WTC11 (cell line): ENCODE data around the gene FRS3. TPM values are rescaled to one million over a fixed set of nuclear protein-coding genes. Genes with fewer than 3 reads are reported as not detected.
"Not testable (repeated sequence)": the region's sequence is repeated elsewhere in the genome, so short reads cannot be mapped to it uniquely, and the experiment has no call there.

ENCODE experiments used
- ATAC-seq: fragments of 200-7000 bp; cut with Tn5 transposase; 2 replicates; pipeline ENCODE4 v1.10.0; 2021; ENCODE audit warnings: mild to moderate bottlenecking, moderate library complexity
- CTCF ChIA-PET: fragments of 300-600 bp; sonication (Branson Sonifier 250); formaldehyde crosslinking; loops from one replicate; lab custom pipeline; 2021; ENCODE audit warnings: antibody characterized with exemption; lab: Charles Lee
- POLR2A ChIA-PET: fragments of 350-600 bp; sonication (Branson Sonifier 250); formaldehyde crosslinking; loops from one replicate; lab custom pipeline; 2021; ENCODE audit warnings: antibody characterized with exemption; lab: Charles Lee
- DNase-seq: peaks from one replicate; pipeline ENCODE4 v3.0.0; 2021; ENCODE audit warnings: low spot score
- H3K27ac Mint-ChIP-seq: 2 replicates; pipeline ENCODE4 v1.8.0; 2021; ENCODE audit warnings: mixed read lengths
- H3K27me3 Mint-ChIP-seq: 2 replicates; pipeline ENCODE4 v1.8.0; 2021; ENCODE audit warnings: low read depth, mild to moderate bottlenecking, moderate library complexity, mixed read lengths
- H3K36me3 Mint-ChIP-seq: 2 replicates; pipeline ENCODE4 v1.8.0; 2021; ENCODE audit warnings: mixed read lengths
- H3K4me1 Mint-ChIP-seq: 2 replicates; pipeline ENCODE4 v1.8.0; 2022; ENCODE audit warnings: mixed read lengths
- H3K4me3 Mint-ChIP-seq: 2 replicates; pipeline ENCODE4 v1.8.0; 2021; ENCODE audit warnings: mild to moderate bottlenecking, moderate library complexity, mixed read lengths
- H3K9me3 Mint-ChIP-seq: 2 replicates; pipeline ENCODE4 v1.8.0; 2021; ENCODE audit warnings: mixed read lengths
- ATF1 ChIP-seq: sonication (generic); formaldehyde crosslinking; IDR thresholded peaks from 2 replicates; pipeline ENCODE4 v1.8.1; 2023; ENCODE audit warnings: mild to moderate bottlenecking, moderate library complexity, missing genetic modification reagents
- CREB1 ChIP-seq: sonication (generic); formaldehyde crosslinking; IDR thresholded peaks from 2 replicates; pipeline ENCODE4 v1.8.0; 2023; ENCODE audit warnings: mild to moderate bottlenecking, missing genetic modification reagents
- CREM ChIP-seq: sonication (generic); formaldehyde crosslinking; IDR thresholded peaks from 2 replicates; pipeline ENCODE4 v1.8.1; 2022; ENCODE audit warnings: mild to moderate bottlenecking, missing genetic modification reagents, moderate library complexity
- ELF4 ChIP-seq: sonication (generic); formaldehyde crosslinking; IDR thresholded peaks from 2 replicates; pipeline ENCODE4 v1.8.1; 2022; ENCODE audit warnings: low read depth, mild to moderate bottlenecking, moderate library complexity, missing genetic modification reagents
- ETV6 ChIP-seq: sonication (generic); formaldehyde crosslinking; IDR thresholded peaks from 2 replicates; pipeline ENCODE4 v1.8.1; 2022; ENCODE audit warnings: mild to moderate bottlenecking, missing genetic modification reagents
- FOXK1 ChIP-seq: sonication (generic); formaldehyde crosslinking; IDR thresholded peaks from 2 replicates; pipeline ENCODE4 v1.8.0; 2022; ENCODE audit warnings: mild to moderate bottlenecking, moderate library complexity, missing genetic modification reagents
- FOXP4 ChIP-seq: sonication (generic); formaldehyde crosslinking; IDR thresholded peaks from 2 replicates; pipeline ENCODE4 v1.8.0; 2022; ENCODE audit warnings: mild to moderate bottlenecking, missing genetic modification reagents
- IRF2 ChIP-seq: sonication (generic); formaldehyde crosslinking; IDR thresholded peaks from 2 replicates; pipeline ENCODE4 v1.8.0; 2022; ENCODE audit warnings: low read depth, missing genetic modification reagents, borderline replicate concordance
- JUN ChIP-seq: sonication (generic); formaldehyde crosslinking; IDR thresholded peaks from 2 replicates; pipeline ENCODE4 v1.8.0; 2023; ENCODE audit warnings: mild to moderate bottlenecking, missing genetic modification reagents
- NFATC4 ChIP-seq: fragments of 250-450 bp; sonication (Bioruptor Pico); IDR thresholded peaks from 2 replicates; pipeline ENCODE4 v1.9.0; 2021; ENCODE audit warnings: mild to moderate bottlenecking
- NFE2L1 ChIP-seq: sonication (generic); formaldehyde crosslinking; IDR thresholded peaks from 2 replicates; pipeline ENCODE4 v1.8.1; 2023; ENCODE audit warnings: missing genetic modification reagents
- NFYB ChIP-seq: sonication (generic); formaldehyde crosslinking; conservative IDR thresholded peaks from 2 replicates; pipeline ENCODE4 v1.8.0; 2022; ENCODE audit warnings: low read depth, missing genetic modification reagents
- NR1H2 ChIP-seq: sonication (generic); formaldehyde crosslinking; IDR thresholded peaks from 2 replicates; pipeline ENCODE4 v1.9.0; 2021; ENCODE audit warnings: mild to moderate bottlenecking, moderate library complexity, missing genetic modification reagents
- NR3C1 ChIP-seq: sonication (generic); formaldehyde crosslinking; conservative IDR thresholded peaks from 2 replicates; pipeline ENCODE4 v1.8.1; 2023; ENCODE audit warnings: low read depth, mild to moderate bottlenecking, missing genetic modification reagents
- PRRX2 ChIP-seq: fragments of 250-450 bp; sonication (Bioruptor Pico); IDR thresholded peaks from 2 replicates; pipeline ENCODE4 v1.8.0; 2021; ENCODE audit warnings: mild to moderate bottlenecking
- TEAD1 ChIP-seq: sonication (generic); formaldehyde crosslinking; IDR thresholded peaks from 2 replicates; pipeline ENCODE4 v1.8.0; 2022; ENCODE audit warnings: mild to moderate bottlenecking, missing genetic modification reagents
- ZBTB21 ChIP-seq: sonication (generic); formaldehyde crosslinking; IDR thresholded peaks from 2 replicates; pipeline ENCODE4 v1.8.1; 2023; ENCODE audit warnings: mild to moderate bottlenecking, missing genetic modification reagents, borderline replicate concordance
- ZNF121 ChIP-seq: sonication (generic); formaldehyde crosslinking; IDR thresholded peaks from 2 replicates; pipeline ENCODE4 v1.8.0; 2023; ENCODE audit warnings: missing genetic modification reagents
- ZNF138 ChIP-seq: sonication (generic); formaldehyde crosslinking; conservative IDR thresholded peaks from 2 replicates; pipeline ENCODE4 v1.8.1; 2022; ENCODE audit warnings: mild to moderate bottlenecking, moderate library complexity, missing genetic modification reagents
- ZNF219 ChIP-seq: sonication (generic); formaldehyde crosslinking; IDR thresholded peaks from 2 replicates; pipeline ENCODE4 v1.8.0; 2023; ENCODE audit warnings: missing genetic modification reagents, mild to moderate bottlenecking, borderline replicate concordance
- ZNF512 ChIP-seq: sonication (generic); formaldehyde crosslinking; IDR thresholded peaks from 2 replicates; pipeline ENCODE4 v1.8.1; 2022; ENCODE audit warnings: missing genetic modification reagents, borderline replicate concordance
- total RNA-seq: library from RNA; stranded (reverse); gene quantifications from 3 replicates; pipeline ENCODE4 v1.2.3, GENCODE V29; 2021
- TF ChIP-seq, protein P1 (sequence below): fragments of 250-450 bp; sonication (Bioruptor Pico); IDR thresholded peaks from 2 replicates; pipeline ENCODE4 v2.1.2; 2022; ENCODE audit warnings: mild to moderate bottlenecking, moderate library complexity
- TF ChIP-seq, protein P2 (sequence below): sonication (generic); formaldehyde crosslinking; IDR thresholded peaks from 2 replicates; pipeline ENCODE4 v1.8.0; 2023; ENCODE audit warnings: mild to moderate bottlenecking, missing genetic modification reagents
- TF ChIP-seq, protein P3 (sequence below): sonication (generic); formaldehyde crosslinking; IDR thresholded peaks from 2 replicates; pipeline ENCODE4 v1.8.0; 2023; ENCODE audit warnings: missing genetic modification reagents

The FRS3 gene
- total RNA-seq, 1 experiment from 2014 or later = 7.8 TPM

GRCh38 chr6:41813956-41814355, 34.3 kb upstream of the FRS3 start (continued):
- no peak for TF ChIP-seq ELF4 (CRISPR knock-in tag)
- TF ChIP-seq ATF1 (CRISPR knock-in tag) = no peak
- no peak for TF ChIP-seq NFYB (CRISPR knock-in tag)
- TF ChIP-seq ZNF121 (CRISPR knock-in tag) = no peak
- TF ChIP-seq, all 79 proteins: peak for 0

- no peak overlapping the region for H3K4me3 Mint-ChIP-seq
- no peaks in the 10 kb centered on the region for H3K27me3 Mint-ChIP-seq
- H3K9me3 Mint-ChIP-seq = no peaks in the 10 kb centered on the region
- ATAC-seq (no peak), DNase-seq (no peak)
- no peaks in the 10 kb centered on the region for H3K36me3 Mint-ChIP-seq
- TF ChIP-seq NFE2L1 (no peak), CREB1 (CRISPR knock-in tag) (no peak), ZNF512 (no peak), NR1H2 (CRISPR knock-in tag) (no peak), ZNF219 (CRISPR knock-in tag) (no peak), PRRX2 (no peak), ZNF138 (CRISPR knock-in tag) (no peak), FOXK1 (CRISPR knock-in tag) (no peak), FOXP4 (no peak), NFATC4 (no peak)
- TF ChIP-seq, protein P1, sequence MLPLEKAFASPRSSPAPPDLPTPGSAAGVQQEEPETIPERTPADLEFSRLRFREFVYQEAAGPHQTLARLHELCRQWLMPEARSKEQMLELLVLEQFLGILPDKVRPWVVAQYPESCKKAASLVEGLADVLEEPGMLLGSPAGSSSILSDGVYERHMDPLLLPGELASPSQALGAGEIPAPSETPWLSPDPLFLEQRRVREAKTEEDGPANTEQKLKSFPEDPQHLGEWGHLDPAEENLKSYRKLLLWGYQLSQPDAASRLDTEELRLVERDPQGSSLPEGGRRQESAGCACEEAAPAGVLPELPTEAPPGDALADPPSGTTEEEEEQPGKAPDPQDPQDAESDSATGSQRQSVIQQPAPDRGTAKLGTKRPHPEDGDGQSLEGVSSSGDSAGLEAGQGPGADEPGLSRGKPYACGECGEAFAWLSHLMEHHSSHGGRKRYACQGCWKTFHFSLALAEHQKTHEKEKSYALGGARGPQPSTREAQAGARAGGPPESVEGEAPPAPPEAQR = no peak
- no peaks in the 10 kb centered on the region for H3K4me1 Mint-ChIP-seq
- ChIA-PET CTCF (interaction anchor here (1.2 kb wide), 1 partner anchor 108 kb away, joined by 3 read pairs; the partner anchor contains the start of genes BYSL and MED20), POLR2A (no interaction called here)
- no peak overlapping the region for H3K27ac Mint-ChIP-seq
Measured at GRCh38 chr6:41813469-41813868, 33.8 kb upstream of the FRS3 start.

GRCh38 chr6:41811946-41812345, 32.2 kb upstream of the FRS3 start:
- H3K27me3 Mint-ChIP-seq, H3K27ac Mint-ChIP-seq, POLR2A ChIA-PET: not testable (repeated sequence)

GRCh38 chr6:41811095-41811494, 31.4 kb upstream of the FRS3 start:
- Mint-ChIP-seq H3K4me1 (no peaks in the 10 kb centered on the region), H3K4me3 (no peak overlapping the region), H3K9me3 (no peaks in the 10 kb centered on the region), H3K27me3 (no peaks in the 10 kb centered on the region), H3K27ac (no peak overlapping the region), H3K36me3 (no peaks in the 10 kb centered on the region)
- POLR2A ChIA-PET = no interaction called here
- ATAC-seq (no peak), DNase-seq (no peak)
- CTCF ChIA-PET = no interaction called here
- TF ChIP-seq ZNF219 (CRISPR knock-in tag) (no peak), JUN (CRISPR knock-in tag) (no peak), NR3C1 (no peak), TEAD1 (CRISPR knock-in tag) (no peak), CREM (CRISPR knock-in tag) (no peak), ZBTB21 (CRISPR knock-in tag) (no peak), ETV6 (no peak), IRF2 (no peak)
- TF ChIP-seq, protein P2, sequence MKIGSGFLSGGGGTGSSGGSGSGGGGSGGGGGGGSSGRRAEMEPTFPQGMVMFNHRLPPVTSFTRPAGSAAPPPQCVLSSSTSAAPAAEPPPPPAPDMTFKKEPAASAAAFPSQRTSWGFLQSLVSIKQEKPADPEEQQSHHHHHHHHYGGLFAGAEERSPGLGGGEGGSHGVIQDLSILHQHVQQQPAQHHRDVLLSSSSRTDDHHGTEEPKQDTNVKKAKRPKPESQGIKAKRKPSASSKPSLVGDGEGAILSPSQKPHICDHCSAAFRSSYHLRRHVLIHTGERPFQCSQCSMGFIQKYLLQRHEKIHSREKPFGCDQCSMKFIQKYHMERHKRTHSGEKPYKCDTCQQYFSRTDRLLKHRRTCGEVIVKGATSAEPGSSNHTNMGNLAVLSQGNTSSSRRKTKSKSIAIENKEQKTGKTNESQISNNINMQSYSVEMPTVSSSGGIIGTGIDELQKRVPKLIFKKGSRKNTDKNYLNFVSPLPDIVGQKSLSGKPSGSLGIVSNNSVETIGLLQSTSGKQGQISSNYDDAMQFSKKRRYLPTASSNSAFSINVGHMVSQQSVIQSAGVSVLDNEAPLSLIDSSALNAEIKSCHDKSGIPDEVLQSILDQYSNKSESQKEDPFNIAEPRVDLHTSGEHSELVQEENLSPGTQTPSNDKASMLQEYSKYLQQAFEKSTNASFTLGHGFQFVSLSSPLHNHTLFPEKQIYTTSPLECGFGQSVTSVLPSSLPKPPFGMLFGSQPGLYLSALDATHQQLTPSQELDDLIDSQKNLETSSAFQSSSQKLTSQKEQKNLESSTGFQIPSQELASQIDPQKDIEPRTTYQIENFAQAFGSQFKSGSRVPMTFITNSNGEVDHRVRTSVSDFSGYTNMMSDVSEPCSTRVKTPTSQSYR (CRISPR knock-in tag) = no peak
- TF ChIP-seq, protein P3, sequence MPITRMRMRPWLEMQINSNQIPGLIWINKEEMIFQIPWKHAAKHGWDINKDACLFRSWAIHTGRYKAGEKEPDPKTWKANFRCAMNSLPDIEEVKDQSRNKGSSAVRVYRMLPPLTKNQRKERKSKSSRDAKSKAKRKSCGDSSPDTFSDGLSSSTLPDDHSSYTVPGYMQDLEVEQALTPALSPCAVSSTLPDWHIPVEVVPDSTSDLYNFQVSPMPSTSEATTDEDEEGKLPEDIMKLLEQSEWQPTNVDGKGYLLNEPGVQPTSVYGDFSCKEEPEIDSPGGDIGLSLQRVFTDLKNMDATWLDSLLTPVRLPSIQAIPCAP (CRISPR knock-in tag) = no peak

More at GRCh38 chr6:41811946-41812345, 32.2 kb upstream of the FRS3 start:
- not testable (repeated sequence) for H3K9me3 Mint-ChIP-seq, ATAC-seq, H3K36me3 Mint-ChIP-seq, H3K4me3 Mint-ChIP-seq, H3K4me1 Mint-ChIP-seq, DNase-seq
- CTCF ChIA-PET = interaction anchor here (0.7 kb wide), 1 partner anchor 24 kb away, joined by 4 read pairs; the partner anchor contains the start of gene TOMM6
